ENCODE results near the gene SDHB.
"Not testable (repeated sequence)": the region's sequence is repeated elsewhere in the genome, so short reads cannot be mapped to it uniquely, and the experiment has no call there.

Gene SDHB

GRCh38 chr1:17075470-17076255, 21.8 kb upstream of the SDHB start:
- no peak for DNase-seq (ENCODE audit: low read depth in 2 of 2)

DNA sequence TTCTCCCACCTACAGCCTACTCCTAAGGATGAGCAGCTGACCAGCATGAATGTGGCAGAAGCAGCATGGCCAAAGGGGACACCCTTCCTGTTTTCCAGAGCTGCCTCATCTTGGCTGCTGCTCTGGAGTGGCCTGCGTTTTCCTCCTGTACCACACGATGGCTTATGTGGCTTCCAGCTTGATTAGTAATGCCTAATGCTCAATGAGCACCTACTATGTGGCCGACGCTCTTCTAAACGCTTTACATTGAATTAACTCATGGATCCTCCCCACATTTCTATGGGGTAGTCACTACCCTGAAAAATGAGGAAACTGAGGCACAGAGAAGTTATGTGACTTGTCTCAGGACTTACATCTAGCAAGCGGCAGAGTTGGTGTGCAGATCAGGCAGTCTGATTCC, 18.0 kb upstream of the SDHB start:
- DNase-seq (ENCODE audit: low read depth in 2 of 2): no peak

DNA sequence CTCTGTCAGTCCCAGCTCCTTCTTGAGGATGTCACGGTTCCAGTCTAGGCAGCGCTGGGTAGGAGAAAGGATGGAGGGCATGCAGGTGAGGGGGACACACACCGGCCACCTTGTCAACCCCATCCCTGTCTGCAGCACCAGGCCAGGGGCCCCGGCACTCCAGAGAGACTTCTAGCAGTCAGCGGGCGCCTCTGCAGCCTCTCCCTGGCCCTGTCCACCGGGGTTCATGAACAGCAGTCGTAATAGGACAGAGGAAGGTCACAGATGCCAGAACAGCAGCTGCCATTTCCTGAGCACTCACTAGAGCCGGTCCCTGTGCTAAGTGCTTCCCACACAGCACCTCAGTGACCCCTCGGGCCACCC, 16.3 kb upstream of the SDHB start:
- no peak for DNase-seq (ENCODE audit: low read depth in 2 of 2)

DNA sequence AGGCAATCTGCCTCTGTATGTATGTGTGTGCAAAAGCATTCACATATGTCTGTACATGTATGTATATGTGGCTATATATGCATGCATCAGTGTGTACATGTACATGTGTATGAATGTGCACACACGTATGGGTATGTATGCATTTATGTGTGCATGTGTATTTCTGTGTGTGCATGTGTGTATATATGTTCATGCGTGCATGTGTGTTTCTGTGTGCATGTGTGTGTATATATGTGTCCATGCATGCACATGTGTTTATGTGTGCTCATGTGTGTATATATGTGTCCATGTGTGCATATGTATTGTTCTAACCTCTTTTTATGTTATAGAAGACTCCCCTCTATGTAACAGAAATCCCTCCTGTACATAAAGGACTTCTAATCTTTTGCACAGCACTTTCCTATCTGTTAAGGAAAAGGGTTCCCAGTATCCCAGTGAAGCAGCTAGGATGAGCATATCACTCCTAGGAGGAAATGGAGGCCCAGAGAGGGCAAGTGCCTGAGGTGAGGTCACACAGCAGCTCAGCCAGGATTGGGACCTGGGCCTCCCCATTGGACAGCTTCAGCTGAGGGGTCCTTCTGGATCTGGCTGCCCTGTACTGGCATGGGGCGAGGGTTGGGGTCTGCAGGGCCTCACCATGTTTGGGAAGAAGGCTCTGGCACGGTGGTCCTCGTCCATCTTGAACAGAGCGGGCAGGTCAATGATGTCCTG, 15.8 kb upstream of the SDHB start:
- no peak for DNase-seq (ENCODE audit: low read depth in 2 of 2)

GRCh38 chr1:17068789-17069188, 15.0 kb upstream of the SDHB start:
- no peak for DNase-seq (ENCODE audit: low read depth in 2 of 2)

DNA sequence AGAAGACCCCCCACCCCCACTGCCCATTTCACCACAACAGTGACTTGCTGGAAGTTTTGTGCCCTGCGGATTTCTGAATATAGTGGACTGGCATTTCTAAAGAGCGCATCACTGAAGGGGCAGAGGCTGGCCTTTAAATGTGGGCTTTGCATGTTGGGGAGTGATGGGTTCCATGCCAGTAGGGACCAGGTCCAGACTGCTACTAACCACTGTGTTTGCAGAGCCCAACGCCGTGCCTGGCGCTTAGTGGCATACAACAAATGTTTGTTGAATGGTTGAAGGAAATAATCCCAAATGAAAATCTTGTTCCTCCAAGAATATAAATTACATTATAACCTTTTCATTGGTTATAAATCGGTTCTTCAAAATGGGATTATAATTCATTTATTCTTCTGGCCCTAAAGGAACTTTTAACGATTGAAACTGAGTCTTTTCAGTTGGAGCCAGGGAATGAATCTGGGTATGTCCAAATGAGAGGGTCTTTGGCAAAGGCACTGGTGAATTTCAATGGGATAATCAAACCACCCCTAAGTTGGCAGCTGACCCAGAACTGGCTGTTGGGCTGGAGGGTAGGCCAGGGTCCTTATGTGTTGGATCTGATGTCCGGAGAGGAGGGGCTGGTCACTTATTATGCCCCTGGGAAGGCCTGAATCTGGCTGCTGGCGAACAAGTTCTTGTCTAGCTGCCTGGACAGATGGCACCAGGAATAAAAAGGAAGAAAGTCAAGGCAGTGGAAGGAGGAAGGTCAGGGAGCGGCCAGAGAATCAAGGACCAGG, 13.8 kb upstream of the SDHB start:
- no peak for DNase-seq (ENCODE audit: low read depth in 2 of 2)

DNA sequence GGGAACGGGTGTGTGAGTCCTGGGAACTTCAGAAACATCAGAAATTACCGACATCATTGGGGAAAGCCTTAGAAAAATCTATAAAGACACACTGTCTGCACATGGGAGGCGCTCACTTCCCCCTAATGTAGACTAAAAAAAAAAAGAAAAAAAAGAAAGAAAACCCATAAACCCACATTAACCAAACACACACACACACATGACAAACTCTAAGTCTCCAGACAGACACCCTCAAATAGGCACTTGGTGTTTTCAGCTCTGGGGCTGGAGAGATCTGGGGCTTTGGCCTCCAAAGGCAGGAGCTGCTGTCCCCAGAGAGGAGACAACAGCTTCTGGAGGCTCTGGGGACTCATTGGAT, 13.2 kb upstream of the SDHB start:
- no peak for DNase-seq (ENCODE audit: low read depth in 2 of 2)

DNA sequence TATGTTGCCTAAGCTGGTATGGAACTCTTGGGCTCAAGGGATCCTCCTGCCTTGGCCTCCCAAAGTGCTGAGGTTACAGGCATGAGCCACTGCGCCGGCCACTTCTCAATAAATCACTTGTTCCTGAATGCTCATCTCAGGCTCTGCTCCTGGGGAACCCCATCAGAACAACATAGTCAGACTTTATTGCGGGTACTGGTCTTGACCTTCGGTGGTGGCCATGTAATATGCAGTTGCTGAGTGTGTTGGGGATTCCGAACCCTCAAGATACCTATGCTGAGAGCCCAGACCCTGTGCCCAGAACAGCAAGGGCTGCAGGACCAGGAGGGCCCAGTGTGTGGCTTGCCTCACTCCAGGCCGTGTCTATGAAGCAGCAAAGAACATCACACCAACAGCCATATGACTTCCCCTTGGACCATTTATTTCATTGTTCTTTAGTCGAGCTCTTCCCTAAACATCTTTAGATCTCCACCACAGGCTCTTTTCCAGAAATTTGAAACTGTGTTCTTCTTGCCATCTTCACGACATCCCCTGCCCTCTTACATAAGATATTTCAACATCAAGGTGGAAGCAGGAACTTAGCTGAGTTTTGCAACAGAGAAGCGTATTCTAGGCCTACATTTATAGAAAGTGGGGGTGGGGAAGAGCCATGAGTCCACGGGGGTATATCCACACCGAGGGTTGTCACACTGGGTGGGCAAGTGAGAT, 12.7 kb upstream of the SDHB start:
- no peak for DNase-seq (ENCODE audit: low read depth in 2 of 2)

- no peak for DNase-seq (ENCODE audit: low read depth in 2 of 2)
Observed at GRCh38 chr1:17065666-17066065, 11.8 kb upstream of the SDHB start.

- DNase-seq (ENCODE audit: low read depth in 2 of 2): not testable (repeated sequence)
Observed at GRCh38 chr1:17062751-17063150, 8.9 kb upstream of the SDHB start.

- no peak for DNase-seq (ENCODE audit: low read depth in 2 of 2)
Observed at GRCh38 chr1:17061892-17062291, 8.1 kb upstream of the SDHB start.

DNA sequence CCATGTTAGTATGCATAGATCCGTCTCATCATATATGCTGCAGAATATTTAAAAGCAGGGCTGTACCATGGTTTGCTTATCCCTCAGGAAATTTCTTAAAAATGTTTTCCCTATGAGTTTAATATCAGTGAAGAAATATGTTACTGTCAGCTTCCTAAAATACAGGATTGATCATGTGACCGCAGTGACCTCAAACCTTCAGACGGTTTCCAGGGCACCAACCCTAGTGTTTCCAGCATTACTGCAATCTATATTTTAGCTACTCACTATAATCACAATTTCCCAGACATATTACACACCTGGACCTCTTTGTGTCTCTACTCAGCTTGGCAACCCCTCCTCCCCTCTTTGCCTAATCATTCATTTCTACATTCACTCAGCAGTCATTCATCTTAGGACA, 7.7 kb upstream of the SDHB start:
- no peak for DNase-seq (ENCODE audit: low read depth in 2 of 2)

DNA sequence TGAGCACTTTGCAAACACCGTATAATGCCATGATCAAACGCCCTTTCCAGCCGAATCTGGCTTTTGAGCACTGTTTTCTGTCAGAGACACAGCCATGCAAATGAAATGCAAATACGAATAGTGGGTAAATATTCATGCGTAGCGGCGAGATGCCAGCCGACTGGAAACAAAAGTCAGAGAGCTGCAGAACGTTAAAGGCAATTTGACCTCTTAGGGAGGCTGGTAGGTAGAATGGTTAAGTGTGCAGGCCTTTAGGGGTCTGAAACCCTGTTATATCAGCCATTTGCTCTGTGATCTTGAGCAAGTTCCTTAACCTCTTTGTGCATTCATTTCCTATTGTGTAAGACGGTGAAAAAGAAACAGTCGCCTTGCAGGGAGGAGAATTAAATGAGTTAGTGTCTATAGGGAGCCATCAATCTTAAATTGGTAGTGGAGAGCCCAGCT, 6.5 kb upstream of the SDHB start:
- no peak for DNase-seq (ENCODE audit: low read depth in 2 of 2)

GRCh38 chr1:17059391-17060305, 5.8 kb upstream of the SDHB start:
- DNase-seq (ENCODE audit: low read depth in 2 of 2): no peak

DNA sequence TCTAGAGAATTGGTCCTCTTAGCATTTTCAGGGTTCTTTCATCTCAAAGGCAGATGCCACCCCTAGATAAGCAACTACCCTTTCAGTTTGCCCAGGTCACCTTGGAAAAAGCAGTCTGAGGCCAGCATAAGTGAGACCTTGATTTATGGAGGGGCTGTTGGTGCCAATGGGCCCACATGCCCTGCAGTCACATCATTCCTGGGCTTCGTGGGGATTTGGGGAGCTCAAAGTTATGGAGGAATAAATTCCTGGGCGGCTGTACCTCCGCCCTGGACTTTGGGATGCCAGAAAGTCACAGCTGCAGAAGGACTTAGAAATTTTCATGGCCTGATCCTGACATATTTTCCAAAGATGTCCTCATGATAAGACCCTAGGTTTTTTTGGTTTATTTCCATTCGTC, 2.7 kb upstream of the SDHB start:
- DNase-seq (ENCODE audit: low read depth in 2 of 2): no peak

- no peak for DNase-seq (ENCODE audit: low read depth in 2 of 2)
Observed at GRCh38 chr1:17055801-17056200, 2.0 kb upstream of the SDHB start.

DNA sequence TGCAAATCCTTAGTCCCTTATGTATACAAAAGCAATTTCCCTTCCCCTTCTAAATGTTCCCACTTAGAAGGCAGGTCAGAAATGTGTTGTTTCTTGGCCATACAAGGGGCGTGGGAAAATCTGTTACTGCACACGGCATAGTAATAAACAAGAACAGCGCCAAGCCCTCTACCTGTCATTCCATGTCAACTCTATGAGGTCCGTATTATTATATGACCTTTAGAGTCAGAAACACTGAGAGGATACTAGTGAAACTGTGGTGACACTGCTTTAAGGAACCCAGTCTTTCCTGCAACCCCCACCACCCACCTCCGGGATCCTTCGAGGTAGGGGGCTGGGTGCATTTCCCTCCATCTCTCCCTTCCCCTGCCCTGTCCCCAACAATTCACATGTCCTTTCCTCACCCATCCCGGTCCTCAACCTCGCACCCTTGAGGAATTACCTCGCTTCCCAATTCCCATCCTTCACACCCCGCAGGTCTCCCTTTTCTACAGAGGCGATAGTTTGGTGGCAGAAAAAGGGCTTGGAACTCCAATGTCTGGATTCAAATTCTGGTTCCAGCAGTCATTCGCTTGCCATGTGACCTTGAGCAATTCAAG, 647 bp downstream of the SDHB start:
- DNase-seq (ENCODE audit: low read depth in 2 of 2): no peak

DNA sequence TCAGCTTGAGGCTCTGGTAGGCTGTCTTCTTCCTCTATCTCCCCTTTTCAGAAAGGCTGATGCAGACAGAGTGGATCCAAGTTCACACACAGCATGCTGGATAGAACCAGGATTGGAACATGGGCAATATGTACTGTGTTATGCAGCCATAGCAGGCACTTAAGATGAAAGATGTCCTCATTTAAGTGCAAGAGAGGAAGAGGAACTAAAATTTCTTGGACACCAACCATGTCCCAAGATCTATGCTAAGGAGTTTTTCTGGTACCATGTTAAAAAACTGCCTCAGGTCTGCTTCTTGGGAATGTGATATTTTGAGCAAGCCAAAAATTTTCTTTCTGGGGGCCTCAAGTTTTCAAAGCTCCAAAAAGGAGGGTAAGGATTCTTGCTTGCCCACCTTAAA, 1.2 kb downstream of the SDHB start:
- DNase-seq (ENCODE audit: low read depth in 2 of 2): no peak

DNA sequence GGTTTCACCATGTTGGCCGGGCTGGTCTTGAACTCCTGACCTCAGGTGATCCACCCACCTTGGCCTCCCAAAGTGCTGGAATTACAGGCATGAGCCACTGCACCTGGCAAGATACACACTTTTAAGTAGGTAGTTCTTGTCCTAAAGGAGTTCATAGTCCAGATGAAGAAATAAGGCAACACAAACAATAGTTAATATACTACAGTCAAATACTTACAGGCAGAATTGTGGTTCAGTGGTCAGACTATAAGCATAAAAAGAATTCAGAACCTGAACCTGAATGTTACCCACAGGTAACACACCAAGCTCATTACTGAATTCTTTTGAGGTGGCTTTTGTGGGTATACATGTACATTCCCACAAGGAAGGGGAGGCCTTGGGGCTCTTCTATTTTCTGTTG, 1.8 kb downstream of the SDHB start:
- DNase-seq (ENCODE audit: low read depth in 2 of 2): no peak

GRCh38 chr1:17047924-17048323, 5.9 kb downstream of the SDHB start:
- no peak for DNase-seq (ENCODE audit: low read depth in 2 of 2)

DNA sequence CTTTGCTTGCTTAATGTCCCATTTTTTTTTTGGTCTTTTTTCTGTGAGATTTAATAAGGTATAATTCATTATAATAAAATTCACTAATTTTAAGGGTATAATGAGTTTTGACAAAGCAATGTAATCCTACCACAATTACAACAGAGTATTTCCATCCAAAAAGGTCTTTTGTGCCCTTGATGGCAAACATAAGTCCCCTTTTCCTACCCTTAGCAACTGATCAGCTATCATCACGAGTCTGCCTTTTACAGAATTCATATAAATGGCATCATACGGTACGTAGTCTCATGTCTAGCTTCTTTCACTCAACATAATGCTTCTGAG, 7.5 kb downstream of the SDHB start:
- no peak for DNase-seq (ENCODE audit: low read depth in 2 of 2)

All from activated CD8-positive, alpha-beta memory T cell treated with anti-CD3 and anti-CD28 coated beads for 4 hours (primary cell).